HepG2 (cell line): ENCODE measurements around the gene ZKSCAN4. TPM values are rescaled to one million over a fixed set of nuclear protein-coding genes. Genes with fewer than 3 reads are reported as not detected.
A peak's percentile ranks its signal among the peaks of the same experiment; 100 is the strongest.

Experiments used
- AKAP8 ChIP-seq: sonication (generic); formaldehyde crosslinking; IDR thresholded peaks from 2 replicates; pipeline ENCODE4 v1.5.1; 2020; ENCODE audit warnings: mild to moderate bottlenecking, missing genetic modification reagents
- GABPB1 ChIP-seq: IDR thresholded peaks from 2 replicates; pipeline ENCODE4 v1.6.1; 2016; ENCODE audit warnings: mild to moderate bottlenecking, missing genetic modification reagents, moderate library complexity, missing compliant biosample characterization
- KAT2B ChIP-seq: fragments of 150-350 bp; IDR thresholded peaks from 2 replicates; pipeline ENCODE4 v1.6.1; 2014; ENCODE audit warnings: low read depth, low read length, borderline replicate concordance
- KMT2B ChIP-seq: IDR thresholded peaks from 2 replicates; pipeline ENCODE4 v1.6.1; 2016; ENCODE audit warnings: missing genetic modification reagents, missing compliant biosample characterization
- MAFG ChIP-seq: sonication (generic); formaldehyde crosslinking; IDR thresholded peaks from 2 replicates; pipeline ENCODE4 v1.5.1; 2020; ENCODE audit warnings: mild to moderate bottlenecking, missing genetic modification reagents
- NR2F2 ChIP-seq: IDR thresholded peaks from 2 replicates; pipeline ENCODE4 v1.6.1; 2012; ENCODE audit warnings: low read depth, inconsistent platforms, borderline replicate concordance
- POLR2AphosphoS2 ChIP-seq: IDR thresholded peaks from 2 replicates; pipeline ENCODE4 v1.6.1; 2011; ENCODE audit warnings: low read depth, low read length, improper control_type of control experiment
- POLR2G ChIP-seq: fragments of 200-400 bp; formaldehyde crosslinking; IDR thresholded peaks from 2 replicates; pipeline ENCODE4 v1.6.1; 2018; ENCODE audit warnings: mild to moderate bottlenecking, low read depth, low read length, moderate library complexity
- PPARG ChIP-seq: conservative IDR thresholded peaks from 2 replicates; pipeline ENCODE4 v1.6.1; 2016; ENCODE audit warnings: missing biosample characterization, missing genetic modification reagents
- RBM39 ChIP-seq: fragments of 200-400 bp; formaldehyde crosslinking; IDR thresholded peaks from one replicate; pipeline ENCODE4 v1.6.1; 2018; ENCODE audit warnings: antibody characterized with exemption, mild to moderate bottlenecking, low read depth, low read length; ENCODE audit not compliant: poor library complexity, severe bottlenecking
- RFX3 ChIP-seq: IDR thresholded peaks from 2 replicates; pipeline ENCODE4 v1.6.1; 2016; ENCODE audit warnings: missing biosample characterization, missing genetic modification reagents
- TOE1 ChIP-seq: sonication (generic); formaldehyde crosslinking; IDR thresholded peaks from 2 replicates; pipeline ENCODE4 v1.4.0; 2020; ENCODE audit warnings: mild to moderate bottlenecking, missing genetic modification reagents
- YEATS2 ChIP-seq: sonication (generic); formaldehyde crosslinking; IDR thresholded peaks from 2 replicates; pipeline ENCODE4 v1.4.0; 2020; ENCODE audit warnings: missing genetic modification reagents, borderline replicate concordance
- ZFP90 ChIP-seq: sonication (generic); formaldehyde crosslinking; IDR thresholded peaks from 2 replicates; pipeline ENCODE4 v1.8.0; 2022; ENCODE audit warnings: missing genetic modification reagents, mild to moderate bottlenecking, inconsistent platforms, borderline replicate concordance
- ZKSCAN8 ChIP-seq: IDR thresholded peaks from 2 replicates; pipeline ENCODE4 v1.6.1; 2016; ENCODE audit warnings: borderline replicate concordance, missing genetic modification reagents, missing compliant biosample characterization
- ZNF124 ChIP-seq: sonication (generic); formaldehyde crosslinking; IDR thresholded peaks from 2 replicates; pipeline ENCODE4 v1.4.0; 2020; ENCODE audit warnings: missing genetic modification reagents
- ZNF44 ChIP-seq: sonication (generic); formaldehyde crosslinking; IDR thresholded peaks from 2 replicates; pipeline ENCODE4 v1.5.1; 2020; ENCODE audit warnings: mild to moderate bottlenecking, missing genetic modification reagents
- ZNF674 ChIP-seq: sonication (generic); formaldehyde crosslinking; IDR thresholded peaks from 2 replicates; pipeline ENCODE4 v1.5.0; 2020; ENCODE audit warnings: low read depth, mild to moderate bottlenecking, missing genetic modification reagents
- ZNF776 ChIP-seq: sonication (generic); formaldehyde crosslinking; IDR thresholded peaks from 2 replicates; pipeline ENCODE4 v1.4.0; 2020; ENCODE audit warnings: mild to moderate bottlenecking, missing genetic modification reagents
- ZSCAN20 ChIP-seq: sonication (generic); formaldehyde crosslinking; IDR thresholded peaks from 2 replicates; pipeline ENCODE4 v1.4.0; 2020; ENCODE audit warnings: missing genetic modification reagents, mild to moderate bottlenecking, borderline replicate concordance
- polyA plus RNA-seq, 8 experiments: library from polyadenylated mRNA; depleted of rRNA in 3 of 8; stranded (reverse) in 7 of 8; unstranded in 1 of 8; fragments of >200 nt; fragmentation: Illumina TruSeq in 4 of 8; extraction: Trizol in 4 of 8; gene quantifications; 2 replicates each; pipeline versions ENCODE4 v1.2.1 to v1.2.3, GENCODE V29; 2011 to 2016; ENCODE audit warnings: low read depth in 4 of 8, missing spikeins in 1 of 8, mixed read lengths in 1 of 8; ENCODE audit not compliant: insufficient read depth in 1 of 8
- total RNA-seq, 5 experiments: library from RNA; depleted of rRNA; stranded (reverse); fragments of >200 nt; fragmentation: Illumina TruSeq; extraction: Trizol; gene quantifications; 2 replicates each; pipeline ENCODE4 v1.2.3, GENCODE V29; 2016; ENCODE audit warnings: low read depth in 1 of 5
- TF ChIP-seq, protein P1 (sequence below): IDR thresholded peaks from 2 replicates; pipeline ENCODE4 v1.6.1; 2016; ENCODE audit warnings: low read depth
- TF ChIP-seq, protein P2 (sequence below): conservative IDR thresholded peaks from 2 replicates; pipeline ENCODE4 v1.6.1; 2018; ENCODE audit warnings: missing genetic modification reagents
- TF ChIP-seq, protein P3 (sequence below): sonication (generic); formaldehyde crosslinking; IDR thresholded peaks from 2 replicates; pipeline ENCODE4 v1.4.0; 2020; ENCODE audit warnings: missing genetic modification reagents, borderline replicate concordance

Gene ZKSCAN4
- total and polyA plus RNA-seq, 2 of the 13 experiments (the other 11 are each of a cell fraction or from before 2014, with no cell fraction given): 2.9 to 7.8 TPM

DNA sequence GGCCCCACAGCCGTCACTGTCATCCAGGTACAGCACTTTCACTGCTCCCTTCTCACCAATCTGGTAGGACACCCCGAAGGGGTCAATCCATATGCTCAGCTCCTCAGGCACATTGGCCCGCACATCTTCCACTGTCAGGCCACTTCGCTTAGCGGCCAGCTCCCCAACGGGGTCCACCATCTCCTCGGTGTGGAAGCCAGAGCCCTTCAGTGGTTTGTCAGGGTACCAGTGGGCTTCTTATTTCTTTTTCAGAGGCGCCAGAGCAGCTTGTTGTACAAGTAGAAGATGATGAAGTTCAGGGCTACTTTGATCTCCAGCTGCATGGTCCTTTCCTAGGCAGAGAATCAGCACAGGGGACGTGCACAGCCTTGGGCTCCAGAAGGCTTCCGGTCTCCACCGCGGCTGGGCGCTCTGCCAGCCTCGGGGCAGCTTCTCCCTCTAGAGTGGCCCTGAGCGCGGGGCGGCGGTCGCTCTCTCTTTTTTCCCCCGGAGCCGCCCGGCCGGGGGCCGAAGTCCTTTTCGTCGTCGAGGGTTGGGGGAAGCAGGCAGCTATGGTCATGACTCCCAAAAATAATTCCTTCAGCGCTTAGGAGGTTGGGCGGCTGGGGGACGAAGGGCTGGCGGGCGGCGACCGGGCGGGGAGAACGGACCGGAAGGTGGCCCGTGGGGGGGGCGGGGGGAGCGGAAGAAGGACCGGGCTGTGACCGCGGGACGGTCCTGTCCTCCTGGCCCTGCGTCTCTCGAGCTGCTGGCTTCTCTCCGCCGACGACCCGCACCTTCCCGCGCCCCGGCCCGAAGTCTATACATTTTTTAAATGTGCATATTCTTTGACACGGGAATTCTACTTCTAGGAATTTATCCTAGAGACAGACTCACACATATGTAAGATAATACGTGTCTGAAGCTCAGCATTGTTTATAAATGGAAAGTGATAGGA lies 33.5 kb downstream of the ZKSCAN4 start (continued):
- peak; percentile 86 for TF ChIP-seq RBM39
- TF ChIP-seq KAT2B: no peak
- TF ChIP-seq KMT2B (CRISPR knock-in tag): peak; percentile 78; the same call in 1 of the 2 replicates
- TF ChIP-seq ZNF776 (CRISPR knock-in tag): no peak
- 0 out of 2 replicates have a peak, but pooled peaks have one; percentile 21 for TF ChIP-seq PPARG (CRISPR knock-in tag)
- TF ChIP-seq TOE1 (CRISPR knock-in tag): no peak
- TF ChIP-seq, protein P1, sequence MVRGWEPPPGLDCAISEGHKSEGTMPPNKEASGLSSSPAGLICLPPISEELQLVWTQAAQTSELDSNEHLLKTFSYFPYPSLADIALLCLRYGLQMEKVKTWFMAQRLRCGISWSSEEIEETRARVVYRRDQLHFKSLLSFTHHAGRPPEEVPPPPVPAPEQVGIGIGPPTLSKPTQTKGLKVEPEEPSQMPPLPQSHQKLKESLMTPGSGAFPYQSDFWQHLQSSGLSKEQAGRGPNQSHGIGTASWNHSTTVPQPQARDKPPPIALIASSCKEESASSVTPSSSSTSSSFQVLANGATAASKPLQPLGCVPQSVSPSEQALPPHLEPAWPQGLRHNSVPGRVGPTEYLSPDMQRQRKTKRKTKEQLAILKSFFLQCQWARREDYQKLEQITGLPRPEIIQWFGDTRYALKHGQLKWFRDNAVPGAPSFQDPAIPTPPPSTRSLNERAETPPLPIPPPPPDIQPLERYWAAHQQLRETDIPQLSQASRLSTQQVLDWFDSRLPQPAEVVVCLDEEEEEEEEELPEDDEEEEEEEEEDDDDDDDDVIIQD (CRISPR knock-in tag): no peak
- 0 out of 2 replicates have a peak, but pooled peaks have one; percentile 20 for TF ChIP-seq ZNF674
- peak; percentile 54 for TF ChIP-seq MAFG (CRISPR knock-in tag)
- TF ChIP-seq POLR2G: peak; percentile 94
- TF ChIP-seq ZNF44: 0 out of 2 replicates have a peak, but pooled peaks have one; percentile 77
- TF ChIP-seq, protein P2, sequence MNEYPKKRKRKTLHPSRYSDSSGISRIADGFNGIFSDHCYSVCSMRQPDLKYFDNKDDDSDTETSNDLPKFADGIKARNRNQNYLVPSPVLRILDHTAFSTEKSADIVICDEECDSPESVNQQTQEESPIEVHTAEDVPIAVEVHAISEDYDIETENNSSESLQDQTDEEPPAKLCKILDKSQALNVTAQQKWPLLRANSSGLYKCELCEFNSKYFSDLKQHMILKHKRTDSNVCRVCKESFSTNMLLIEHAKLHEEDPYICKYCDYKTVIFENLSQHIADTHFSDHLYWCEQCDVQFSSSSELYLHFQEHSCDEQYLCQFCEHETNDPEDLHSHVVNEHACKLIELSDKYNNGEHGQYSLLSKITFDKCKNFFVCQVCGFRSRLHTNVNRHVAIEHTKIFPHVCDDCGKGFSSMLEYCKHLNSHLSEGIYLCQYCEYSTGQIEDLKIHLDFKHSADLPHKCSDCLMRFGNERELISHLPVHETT (CRISPR knock-in tag): peak; percentile 54; the same call in 1 of the 2 replicates
- TF ChIP-seq NR2F2: 0 out of 2 replicates have a peak, but pooled peaks have one; percentile 24
- TF ChIP-seq YEATS2: peak; percentile 70; the same call in 1 of the 2 replicates
- peak; percentile 94 for TF ChIP-seq GABPB1 (CRISPR knock-in tag)
- TF ChIP-seq ZKSCAN8 (CRISPR knock-in tag): no peak
- peak; percentile 68; the same call in 1 of the 2 replicates for TF ChIP-seq AKAP8 (CRISPR knock-in tag)
- TF ChIP-seq POLR2AphosphoS2: no peak
- TF ChIP-seq ZSCAN20 (CRISPR knock-in tag): 0 out of 2 replicates have a peak, but pooled peaks have one; percentile 86
- no peak for TF ChIP-seq ZNF124 (CRISPR knock-in tag)
- no peak for TF ChIP-seq RFX3 (CRISPR knock-in tag)
- TF ChIP-seq, protein P3, sequence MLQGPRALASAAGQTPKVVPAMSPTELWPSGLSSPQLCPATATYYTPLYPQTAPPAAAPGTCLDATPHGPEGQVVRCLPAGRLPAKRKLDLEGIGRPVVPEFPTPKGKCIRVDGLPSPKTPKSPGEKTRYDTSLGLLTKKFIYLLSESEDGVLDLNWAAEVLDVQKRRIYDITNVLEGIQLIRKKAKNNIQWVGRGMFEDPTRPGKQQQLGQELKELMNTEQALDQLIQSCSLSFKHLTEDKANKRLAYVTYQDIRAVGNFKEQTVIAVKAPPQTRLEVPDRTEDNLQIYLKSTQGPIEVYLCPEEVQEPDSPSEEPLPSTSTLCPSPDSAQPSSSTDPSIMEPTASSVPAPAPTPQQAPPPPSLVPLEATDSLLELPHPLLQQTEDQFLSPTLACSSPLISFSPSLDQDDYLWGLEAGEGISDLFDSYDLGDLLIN (CRISPR knock-in tag): no peak
- TF ChIP-seq ZFP90 (CRISPR knock-in tag): no peak; the same call in 1 of the 2 replicates
